Left cardiac atrium (tissue), 4 donors: ENCODE measurements around the gene METTL17. TPM values are rescaled to one million over a fixed set of nuclear protein-coding genes. Genes with fewer than 3 reads are reported as not detected.
"Not testable (repeated sequence)": the region's sequence is repeated elsewhere in the genome, so short reads cannot be mapped to it uniquely, and the experiment has no call there.

ENCODE experiments used
- ATAC-seq, 2 donors: fragments of 200-7000 bp; cut with Tn5 transposase; one replicate each; pipeline ENCODE4 v1.9.1; 2020; ENCODE audit warnings: mild to moderate bottlenecking in 2 of 2, moderate library complexity in 2 of 2
- DNase-seq: peaks from one replicate; pipeline ENCODE4 v3.0.0-alpha.2; 2020
- intact Hi-C, 2 donors: fragments of 100-400 bp; cut with DNase I; formaldehyde crosslinking; loops; one replicate each; pipeline versions ENCODE4 v1.14.1 to v1.15.1; 2022 to 2023
- long read RNA-seq: library from polyadenylated mRNA; unstranded; transcript quantifications from one replicate; pipeline ENCODE4 v2.0.0, GENCODE V29; 2021
- total RNA-seq, 2 donors: library from RNA; stranded (reverse); fragmentation: NEBNext Ultra II Directional; extraction: Animal tissue kit (Norgen Biotek cat#: 25700); gene quantifications; one replicate each; pipeline ENCODE4 v1.2.1, GENCODE V29; 2021
- donor health status: DM: no; HTN: yes; CAD: no.
- donor health status: DM: no; HTN: yes; CAD: no; lungs with severe emphysema.
- donor health status: DM: yes; HTN: yes; CAD: no.
- donor health status: Dilated cardiomyopathy.

Gene METTL17, protein sequence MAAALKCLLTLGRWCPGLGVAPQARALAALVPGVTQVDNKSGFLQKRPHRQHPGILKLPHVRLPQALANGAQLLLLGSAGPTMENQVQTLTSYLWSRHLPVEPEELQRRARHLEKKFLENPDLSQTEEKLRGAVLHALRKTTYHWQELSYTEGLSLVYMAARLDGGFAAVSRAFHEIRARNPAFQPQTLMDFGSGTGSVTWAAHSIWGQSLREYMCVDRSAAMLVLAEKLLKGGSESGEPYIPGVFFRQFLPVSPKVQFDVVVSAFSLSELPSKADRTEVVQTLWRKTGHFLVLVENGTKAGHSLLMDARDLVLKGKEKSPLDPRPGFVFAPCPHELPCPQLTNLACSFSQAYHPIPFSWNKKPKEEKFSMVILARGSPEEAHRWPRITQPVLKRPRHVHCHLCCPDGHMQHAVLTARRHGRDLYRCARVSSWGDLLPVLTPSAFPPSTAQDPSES
- 10 to 100 TPM; 33.8 to 39.0 TPM for total RNA-seq
- long read RNA-seq, transcript METTL17-201 (14 exons, 1,749 nt) = major isoform, 15 of 34 reads
- long read RNA-seq, partial matches to known transcripts = 2 of 34 reads
- long read RNA-seq, other reads (novel, unspliced or antisense) = 11 of 34 reads

DNA sequence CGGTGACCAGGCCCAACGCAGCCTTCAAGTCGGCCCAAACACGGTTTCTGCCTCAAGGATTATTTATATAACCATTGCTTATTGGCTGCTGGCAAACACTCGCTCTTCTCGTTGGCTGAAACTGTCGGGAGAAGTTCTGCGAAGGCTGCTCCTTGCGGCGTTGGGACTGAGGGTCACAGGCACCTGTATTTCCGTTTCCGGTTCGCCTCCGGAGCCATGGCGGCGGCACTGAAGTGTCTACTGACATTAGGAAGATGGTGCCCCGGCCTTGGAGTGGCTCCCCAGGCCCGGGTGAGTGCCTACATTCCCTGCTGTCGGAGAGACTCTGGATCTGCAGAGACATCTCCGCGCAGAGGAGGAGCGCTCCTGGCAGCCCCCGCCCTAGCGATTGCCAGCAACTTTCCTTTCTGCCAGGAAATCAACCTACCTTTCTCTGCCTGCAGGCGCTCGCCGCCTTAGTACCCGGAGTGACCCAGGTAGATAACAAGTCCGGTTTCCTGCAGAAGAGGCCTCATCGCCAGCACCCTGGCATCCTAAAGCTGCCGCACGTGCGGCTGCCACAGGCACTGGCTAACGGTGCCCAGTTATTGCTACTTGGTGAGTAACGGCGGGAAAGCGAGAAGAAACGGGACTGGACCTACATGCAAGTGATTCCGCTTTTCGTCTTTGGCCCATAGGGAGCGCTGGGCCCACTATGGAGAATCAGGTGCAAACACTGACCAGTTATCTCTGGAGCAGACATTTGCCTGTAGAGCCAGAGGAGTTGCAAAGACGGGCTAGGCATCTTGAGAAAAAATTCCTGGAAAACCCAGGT, at the start of gene METTL17:
Gene METTL17, plus strand, starts transcription at position 194 of the 814 bp plus-strand sequence. Its CDS starts 23 bp downstream, at position 217.
- peak; percentile 93 to 95 for ATAC-seq
- intact Hi-C loops = no loop called here
- DNase-seq = peak; percentile 92

DNA sequence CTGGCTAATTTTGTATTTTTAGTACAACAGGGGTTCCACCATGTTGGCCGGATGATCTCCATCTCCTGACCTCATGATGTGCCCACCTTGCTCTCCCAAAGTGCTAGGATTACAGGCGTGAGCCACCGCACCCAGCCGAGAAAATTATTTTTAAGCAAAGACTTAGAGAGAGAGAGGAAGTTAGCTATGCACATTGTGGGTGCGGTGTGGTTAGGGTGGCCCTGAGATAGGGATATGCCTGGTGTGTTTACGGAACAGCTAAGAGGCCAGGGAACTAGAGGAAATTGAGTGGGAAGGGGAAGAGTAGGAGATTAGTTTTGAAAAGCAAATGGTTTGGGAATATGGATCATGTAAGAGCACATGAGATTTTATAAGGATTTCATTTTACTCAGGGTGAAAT, 44.6 kb upstream of the METTL17 start:
- ATAC-seq = peak in 1 of 2 donors; percentile 44
- DNase-seq, intact Hi-C loops: not testable (repeated sequence)

DNA sequence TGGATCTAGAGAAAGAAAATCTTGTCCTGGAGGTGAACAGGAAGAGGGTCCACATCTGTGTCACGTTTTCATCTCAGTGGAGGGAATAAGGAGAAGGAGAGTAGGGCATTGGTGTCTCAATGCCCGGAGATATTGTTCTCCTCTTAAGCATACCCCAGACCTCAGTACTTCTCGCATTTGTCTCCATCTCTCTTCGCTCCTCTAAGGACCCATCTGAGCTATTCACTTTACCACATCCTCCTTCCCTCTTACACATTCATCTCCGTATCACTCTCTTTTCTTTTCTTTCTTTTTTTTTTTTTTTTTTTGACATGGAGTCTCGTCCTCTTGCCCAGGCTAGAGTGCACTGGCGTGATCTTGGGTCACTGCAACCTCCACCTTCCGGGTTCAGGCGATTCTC, 43.1 kb upstream of the METTL17 start:
- DNase-seq, intact Hi-C loops, ATAC-seq: not testable (repeated sequence)

DNA sequence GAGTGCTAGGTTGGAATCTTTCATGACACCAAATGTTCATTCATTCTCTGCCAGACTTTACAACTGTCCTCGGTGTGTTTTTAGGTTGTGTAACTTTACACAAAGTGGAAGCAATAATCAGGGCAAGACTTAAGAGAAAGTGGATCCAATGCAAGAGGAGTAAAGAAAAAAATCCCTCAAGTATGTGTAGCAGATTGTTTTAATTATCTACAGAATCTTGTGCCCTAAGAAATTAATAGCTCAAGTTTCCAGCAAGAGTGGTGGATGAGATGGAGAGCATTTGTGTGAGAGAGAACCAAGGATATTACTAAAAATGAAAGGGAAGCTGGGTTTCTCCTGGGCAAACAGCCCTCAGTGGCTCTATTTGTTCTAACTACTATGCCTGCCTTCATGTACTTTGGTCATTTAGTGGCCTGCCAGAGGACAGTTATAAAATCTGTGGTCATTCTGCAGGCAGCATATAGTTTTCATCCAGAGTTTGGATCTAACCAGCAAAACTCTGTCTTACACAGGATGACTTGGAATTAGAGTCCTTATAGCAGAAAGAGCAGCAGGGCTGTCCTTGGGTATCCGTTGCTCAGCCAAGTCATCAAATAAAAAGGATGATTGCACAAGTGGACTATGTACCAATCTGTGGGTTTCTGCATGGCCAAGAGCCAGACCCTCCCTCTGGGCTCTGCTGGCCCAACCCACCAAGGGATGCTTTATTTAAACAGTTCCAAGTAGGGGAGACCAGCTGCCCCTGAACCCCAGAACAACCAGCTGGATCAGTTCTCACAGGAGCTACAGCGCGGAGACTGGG, 34.8 kb upstream of the METTL17 start, which contains the start of gene RNASE2:
Gene RNASE2, plus strand, starts transcription at position 752 of the 802 bp plus-strand sequence. CDS start 285 bp downstream, outside the sequence.
- intact Hi-C loops = not testable (repeated sequence)
- peak; percentile 21 for DNase-seq
- ATAC-seq = peak in 1 of 2 donors; percentile 77

DNA sequence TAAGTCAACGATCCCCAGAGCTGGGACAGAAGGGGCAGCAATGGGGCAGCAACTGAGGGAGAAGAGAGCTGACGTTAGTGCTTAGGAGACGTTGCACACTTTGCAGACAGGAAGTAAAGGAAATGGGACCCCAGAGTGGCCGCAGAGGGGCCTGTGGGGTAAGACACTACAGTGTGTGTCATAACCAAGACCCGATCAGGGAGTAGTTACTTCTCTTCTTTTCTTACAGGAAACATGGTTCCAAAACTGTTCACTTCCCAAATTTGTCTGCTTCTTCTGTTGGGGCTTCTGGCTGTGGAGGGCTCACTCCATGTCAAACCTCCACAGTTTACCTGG, 34.3 kb upstream of the METTL17 start:
- ATAC-seq = peak in 1 of 2 donors; percentile 64
- intact Hi-C loops, DNase-seq: not testable (repeated sequence)

DNA sequence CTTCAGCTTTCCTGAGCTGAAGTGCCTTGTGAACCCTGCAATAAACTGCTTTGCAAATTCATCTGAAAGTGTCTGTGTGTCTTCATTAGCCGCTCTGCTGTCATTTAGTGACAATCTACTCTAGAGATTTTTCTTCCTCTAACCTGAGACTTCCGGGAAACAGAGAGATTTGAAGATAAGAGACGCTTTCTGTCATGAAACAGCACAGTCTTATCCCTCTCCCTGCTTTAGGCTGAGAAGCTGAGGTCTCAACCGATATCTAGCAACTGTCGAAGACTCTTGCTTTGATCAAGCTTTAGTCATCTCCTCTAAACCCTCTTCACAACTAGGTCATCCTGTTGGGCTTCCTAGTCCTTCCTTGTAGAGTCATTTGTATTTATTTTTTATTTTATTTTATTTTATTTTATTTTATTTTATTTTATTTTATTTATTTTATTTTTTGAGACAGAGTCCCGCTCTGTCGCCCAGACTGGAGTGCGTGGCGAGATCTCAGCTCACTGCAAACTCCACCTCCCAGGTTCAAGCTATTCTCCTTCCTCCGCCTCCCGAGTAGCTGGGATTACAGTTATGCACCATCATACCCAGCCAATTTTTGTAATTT, 33.3 kb upstream of the METTL17 start:
- DNase-seq = no peak
- intact Hi-C loops = no loop called here
- ATAC-seq = no peak

DNA sequence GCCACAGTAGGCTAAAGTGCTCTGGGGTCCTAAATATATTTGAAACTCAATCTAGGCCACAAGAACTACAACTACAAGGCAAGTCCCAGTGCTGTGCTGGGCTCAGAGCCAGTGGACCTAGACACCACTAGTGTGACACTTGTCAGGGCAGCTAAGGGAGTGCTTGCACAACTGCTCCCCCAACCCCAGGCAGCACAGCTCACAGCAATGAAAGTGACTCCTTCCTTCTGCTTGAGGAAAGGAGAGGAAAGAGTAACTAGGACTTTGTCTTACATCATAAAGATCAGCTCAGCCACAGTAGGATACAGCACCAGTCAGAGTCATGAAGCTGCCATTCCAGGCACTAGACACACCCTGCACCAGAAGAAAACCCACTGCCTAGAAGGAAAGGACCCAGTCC, 30.8 kb upstream of the METTL17 start:
- DNase-seq, intact Hi-C loops, ATAC-seq: not testable (repeated sequence)

DNA sequence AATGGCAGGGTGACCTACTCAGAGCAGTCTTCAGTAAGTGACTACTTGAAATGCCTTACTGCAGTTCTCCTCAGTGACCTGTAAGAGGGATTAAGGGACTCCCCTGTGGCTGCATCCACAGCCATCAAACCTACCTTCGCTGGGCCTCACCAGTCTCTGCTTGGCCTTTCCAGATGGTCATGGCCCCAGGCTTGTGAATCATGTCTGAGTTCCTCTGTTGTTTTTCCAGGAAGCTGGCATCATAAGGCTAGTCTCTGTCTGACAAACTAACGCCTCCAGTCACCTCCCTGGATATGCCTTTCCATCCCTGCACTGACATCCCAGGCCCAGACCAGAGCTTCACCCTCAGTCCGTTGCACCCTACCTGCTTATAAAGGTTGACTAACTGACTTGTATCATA, 20.4 kb upstream of the METTL17 start:
- intact Hi-C loops = no loop called here
- ATAC-seq (no peak), DNase-seq (no peak)

DNA sequence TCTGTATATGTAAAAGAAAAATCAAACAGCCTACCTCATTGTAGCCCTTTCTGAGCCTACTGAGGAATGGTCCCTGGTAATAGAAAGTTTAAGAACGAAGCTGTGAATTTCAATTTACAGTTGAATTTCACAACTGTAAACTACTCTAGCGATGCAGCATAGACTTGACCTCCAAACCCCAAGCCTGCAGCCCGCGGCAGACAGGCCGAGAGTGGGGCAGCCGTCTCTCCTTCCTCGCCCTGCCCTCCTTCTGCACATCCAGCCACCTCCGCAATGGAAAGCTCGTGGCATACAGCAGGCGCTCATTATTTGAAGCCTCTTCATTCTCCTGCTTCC, 19.2 kb upstream of the METTL17 start:
- intact Hi-C loops = loop anchor here in 1 of 2 donors (5.0 to 10.0 kb wide), 2 partner anchors 113 to 276 kb away; no protein-coding TSS in a partner anchor
- ATAC-seq = peak; percentile 6 to 31
- no peak for DNase-seq

DNA sequence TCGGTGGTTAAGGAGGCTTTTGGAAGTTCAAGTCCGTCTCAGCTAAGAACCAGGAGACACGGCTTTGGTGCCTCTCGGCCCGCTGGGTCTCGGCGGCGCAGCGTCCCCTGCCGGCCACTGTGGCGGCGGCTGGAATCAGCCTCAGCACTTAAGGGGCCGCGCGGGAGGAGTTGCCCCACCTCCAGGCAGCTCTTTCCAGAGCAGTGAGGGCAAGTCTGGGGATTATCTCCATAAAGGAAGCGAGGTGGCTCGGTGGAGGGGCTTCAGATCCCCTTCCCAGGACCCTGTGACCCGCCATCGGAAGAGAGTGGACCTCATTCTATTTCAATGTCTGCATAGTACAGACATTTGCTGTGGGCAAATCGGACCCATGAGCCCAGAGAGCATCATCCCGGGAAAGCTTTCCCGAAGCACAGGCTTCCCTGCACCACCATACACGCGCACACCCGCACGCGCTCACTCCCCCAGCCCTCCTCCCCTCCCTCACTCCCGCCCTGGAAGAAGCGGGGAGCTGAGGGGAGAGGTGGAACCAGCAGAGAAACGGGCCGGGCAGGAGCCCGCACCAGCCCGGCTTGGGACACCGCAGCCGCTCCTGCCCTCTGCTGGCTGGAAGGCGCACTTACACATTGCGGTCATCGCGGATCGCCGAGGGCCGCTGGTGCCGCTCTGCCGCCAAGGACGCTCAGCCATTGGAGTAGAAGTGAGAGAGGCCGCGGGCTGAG, 18.6 kb upstream of the METTL17 start:
- DNase-seq (peak; percentile 88), ATAC-seq (peak; percentile 96)
- intact Hi-C loops = loop anchor here in 1 of 2 donors (5.0 to 10.0 kb wide), 2 partner anchors 114 to 276 kb away; no protein-coding TSS in a partner anchor

DNA sequence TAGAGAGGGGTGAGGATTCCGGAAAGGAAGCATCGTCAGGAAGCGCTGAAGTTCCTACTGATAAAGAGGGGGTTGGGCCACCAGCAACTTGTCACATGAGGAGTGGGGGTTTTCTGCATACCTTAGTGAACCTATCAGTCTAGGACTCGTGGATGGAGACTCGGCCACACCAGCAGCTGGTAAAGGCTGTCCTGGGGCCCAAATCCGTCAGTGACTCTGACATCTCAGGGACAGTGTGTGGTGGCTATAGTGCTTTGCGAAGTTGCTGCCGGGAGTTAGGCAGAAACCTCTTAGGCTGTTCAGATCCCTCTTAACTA, 18.1 kb upstream of the METTL17 start:
- ATAC-seq (peak; percentile 16 to 42), DNase-seq (no peak)
- intact Hi-C loops = loop anchor here in 1 of 2 donors (5.0 to 10.0 kb wide), 2 partner anchors 114 to 277 kb away; no protein-coding TSS in a partner anchor

DNA sequence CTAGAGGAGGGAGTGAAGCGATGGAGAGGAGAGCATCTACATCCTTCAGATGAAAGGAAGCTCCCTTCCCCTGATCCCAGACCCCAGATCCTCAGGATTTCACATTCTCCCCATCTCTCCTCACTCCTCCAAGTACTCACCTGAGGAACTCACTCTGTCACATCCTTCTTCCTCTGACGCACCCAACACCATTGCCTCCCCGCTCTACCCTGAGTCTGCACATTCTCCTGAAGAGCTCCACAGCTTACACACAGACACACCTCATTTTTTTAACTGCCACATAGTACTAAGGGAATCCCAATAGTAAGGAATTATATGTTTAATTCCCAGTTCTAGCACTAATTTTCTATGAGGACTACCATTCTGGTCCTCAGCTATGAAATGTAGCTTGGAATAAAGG, 16.3 kb upstream of the METTL17 start:
- ATAC-seq (no peak), DNase-seq (no peak)
- intact Hi-C loops = loop anchor here in 1 of 2 donors (5.0 to 10.0 kb wide), 2 partner anchors 116 to 279 kb away; no protein-coding TSS in a partner anchor

DNA sequence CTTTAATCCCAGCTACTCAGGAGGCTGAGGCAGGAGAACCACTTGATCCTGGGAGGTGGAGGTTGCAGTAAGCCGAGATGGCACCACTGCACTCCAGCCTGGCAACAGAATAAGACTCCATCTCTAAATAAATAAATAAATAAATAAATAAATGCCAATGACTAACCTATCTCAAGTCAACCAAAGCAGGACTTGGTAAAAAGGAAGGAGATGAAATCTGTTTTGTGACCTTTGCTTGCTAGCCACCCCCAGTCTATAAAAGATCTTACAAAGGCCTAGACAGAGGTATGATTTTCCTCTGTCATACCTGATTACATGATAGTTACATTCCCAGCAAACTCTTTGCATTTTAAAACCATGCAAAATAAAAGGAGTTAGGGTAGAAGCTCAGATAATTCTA, 13.5 kb upstream of the METTL17 start:
- intact Hi-C loops = loop anchor here in 1 of 2 donors (10.0 kb wide), 1 partner anchor 281 kb away; no protein-coding TSS in a partner anchor
- DNase-seq (no peak), ATAC-seq (no peak)

DNA sequence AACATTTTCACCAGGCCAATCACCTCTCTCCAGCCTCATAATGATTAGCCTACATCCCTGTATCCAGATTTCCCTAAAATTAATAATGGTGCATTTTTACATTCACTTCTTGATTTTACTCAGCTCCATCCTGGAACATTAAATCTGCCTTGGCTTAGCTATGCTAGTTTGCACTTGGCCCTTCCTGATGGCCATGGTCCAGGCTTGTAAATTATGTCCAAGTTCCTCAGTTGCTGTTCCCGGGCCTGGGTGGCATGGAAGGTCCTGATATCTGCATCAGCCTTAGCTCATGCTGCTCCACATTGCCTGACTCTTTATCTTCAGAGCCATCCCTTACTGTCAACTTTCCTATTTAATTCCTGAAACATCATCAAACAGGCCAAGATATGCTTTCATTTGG, 11.1 kb upstream of the METTL17 start:
- ATAC-seq = no peak
- DNase-seq = no peak
- intact Hi-C loops = loop anchor here in 1 of 2 donors (10.0 kb wide), 1 partner anchor 284 kb away; no protein-coding TSS in a partner anchor

DNA sequence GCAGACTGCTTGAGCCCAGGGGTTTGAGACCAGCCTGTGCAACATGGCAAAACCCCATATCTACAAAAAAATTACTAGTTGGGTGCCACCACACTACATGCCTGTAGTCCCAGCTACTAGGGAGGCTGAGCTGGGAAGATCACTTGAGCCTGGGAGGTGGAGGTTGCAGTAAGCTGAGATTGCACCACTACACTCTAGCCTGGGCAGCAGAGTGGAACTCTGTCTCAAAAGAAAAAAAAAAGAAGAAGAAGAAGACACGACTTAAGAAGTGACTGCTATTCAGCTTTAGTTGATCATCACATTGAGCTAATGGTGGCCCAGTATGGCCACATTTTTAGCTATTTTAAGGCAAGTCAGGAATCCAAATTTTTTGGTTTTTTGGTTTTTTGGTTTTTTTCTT, 8.9 kb upstream of the METTL17 start:
- ATAC-seq = no peak
- DNase-seq = no peak
- intact Hi-C loops = no loop called here

DNA sequence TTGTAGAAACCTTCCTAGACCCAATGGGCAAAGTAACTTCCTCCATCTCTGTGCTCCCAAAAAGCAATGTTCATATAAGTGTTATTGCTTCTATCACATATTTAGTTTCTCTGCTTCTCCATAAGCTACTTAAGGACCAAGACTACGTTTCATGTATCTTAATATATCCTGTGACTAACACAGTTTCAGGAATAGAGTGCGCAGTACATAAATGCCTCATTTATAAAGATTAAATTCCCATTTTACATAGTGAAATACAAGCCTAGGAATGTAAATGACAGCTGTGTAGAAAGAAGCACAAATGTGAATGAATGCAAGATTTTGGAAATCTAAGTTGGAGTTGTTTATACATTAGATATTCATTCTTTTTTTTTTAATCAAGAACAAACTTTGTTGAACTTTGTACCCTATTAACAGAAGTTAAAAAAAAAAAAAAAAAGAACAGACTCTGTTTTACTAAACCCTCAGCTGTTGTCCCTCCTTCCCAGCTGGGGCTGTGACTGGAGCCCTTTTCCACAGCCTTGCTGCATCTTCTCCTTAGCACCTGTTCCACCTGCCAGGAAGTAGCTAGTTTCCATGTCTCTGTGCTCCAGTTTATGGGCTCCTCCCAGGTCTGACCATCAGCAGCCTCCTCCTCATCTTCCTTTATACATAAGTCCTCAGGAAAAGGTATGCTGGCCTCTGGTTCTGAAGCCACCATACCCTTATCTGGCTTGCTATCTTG, 7.0 kb upstream of the METTL17 start:
- intact Hi-C loops = no loop called here
- ATAC-seq (no peak), DNase-seq (no peak)

DNA sequence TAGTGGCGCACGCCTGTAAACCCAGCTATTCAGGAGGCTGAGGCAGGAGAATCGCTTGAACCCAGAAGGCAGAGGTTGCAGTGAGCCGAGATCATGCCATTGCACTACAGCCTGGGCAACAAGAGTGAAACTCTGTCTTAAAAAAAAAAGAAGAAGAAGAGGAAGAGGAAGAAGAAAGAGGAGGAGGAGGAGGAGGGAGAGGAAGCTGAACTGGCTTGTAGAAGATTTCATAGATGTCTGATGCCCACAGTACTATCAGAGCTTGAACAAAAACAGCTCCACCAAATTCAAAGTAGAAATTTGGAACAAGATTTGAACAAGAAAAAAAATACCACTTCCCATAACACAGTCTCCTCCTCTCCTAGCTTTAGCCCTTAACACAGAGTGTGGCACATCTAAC, 4.1 kb upstream of the METTL17 start:
- intact Hi-C loops, DNase-seq, ATAC-seq: not testable (repeated sequence)
